ENCODE results near the gene SNCG.

The SNCG gene

GRCh38 chr10:86962136-86962980 lies 4.0 kb downstream of the SNCG start:
- no peak for DNase-seq (ENCODE audit: low read depth in 2 of 2)
- TF ChIP-seq CTCF (IDR thresholded peaks at IDR 0.05; ENCODE audit: low read depth, low read length), result no peak
- no peak overlapping the region for H3K4me3 ChIP-seq (replicated peaks in 1 of 2; ENCODE audit: low read depth in 2 of 2, low read length in 2 of 2)

GRCh38 chr10:86962981-86963310 lies 4.5 kb downstream of the SNCG start:
- H3K4me3 ChIP-seq (replicated peaks in 1 of 2; ENCODE audit: low read depth in 2 of 2, low read length in 2 of 2), result no peak overlapping the region
- no peak for DNase-seq (ENCODE audit: low read depth in 2 of 2)
- TF ChIP-seq CTCF (IDR thresholded peaks at IDR 0.05; ENCODE audit: low read depth, low read length), result no peak

- no peak overlapping the region for H3K4me3 ChIP-seq (replicated peaks in 1 of 2; ENCODE audit: low read depth in 2 of 2, low read length in 2 of 2)
- DNase-seq (ENCODE audit: low read depth in 2 of 2), result no peak
- TF ChIP-seq CTCF (IDR thresholded peaks at IDR 0.05; ENCODE audit: low read depth, low read length), result no peak
Observed at GRCh38 chr10:86963341-86963919, 5.0 kb downstream of the SNCG start.

- H3K4me3 ChIP-seq (replicated peaks in 1 of 2; ENCODE audit: low read depth in 2 of 2, low read length in 2 of 2), result no peak overlapping the region
- no peak for DNase-seq (ENCODE audit: low read depth in 2 of 2)
- no peak for TF ChIP-seq CTCF (IDR thresholded peaks at IDR 0.05; ENCODE audit: low read depth, low read length)
Observed at GRCh38 chr10:86964061-86964846, 5.9 kb downstream of the SNCG start.

- H3K4me3 ChIP-seq (replicated peaks in 1 of 2; ENCODE audit: low read depth in 2 of 2, low read length in 2 of 2), result no peak overlapping the region
- TF ChIP-seq CTCF (IDR thresholded peaks at IDR 0.05; ENCODE audit: low read depth, low read length), result no peak
- no peak for DNase-seq (ENCODE audit: low read depth in 2 of 2)
Observed at GRCh38 chr10:86964847-86965190, 6.4 kb downstream of the SNCG start.

- H3K4me3 ChIP-seq (replicated peaks in 1 of 2; ENCODE audit: low read depth in 2 of 2, low read length in 2 of 2), result no peak overlapping the region
- no peak for TF ChIP-seq CTCF (IDR thresholded peaks at IDR 0.05; ENCODE audit: low read depth, low read length)
- DNase-seq (ENCODE audit: low read depth in 2 of 2), result no peak
Observed at GRCh38 chr10:86965986-86966654, 7.7 kb downstream of the SNCG start.

Measured in cardiac fibroblast (primary cell).